ENCODE data around the gene TOMM40. TPM values are rescaled to one million over a fixed set of nuclear protein-coding genes. Genes with fewer than 3 reads are reported as not detected.
"Not testable (repeated sequence)": the region's sequence is repeated elsewhere in the genome, so short reads cannot be mapped to it uniquely, and the experiment has no call there.

TOMM40 gene
- total RNA-seq: 50.0 and 81.6 TPM in 2 replicates

DNA sequence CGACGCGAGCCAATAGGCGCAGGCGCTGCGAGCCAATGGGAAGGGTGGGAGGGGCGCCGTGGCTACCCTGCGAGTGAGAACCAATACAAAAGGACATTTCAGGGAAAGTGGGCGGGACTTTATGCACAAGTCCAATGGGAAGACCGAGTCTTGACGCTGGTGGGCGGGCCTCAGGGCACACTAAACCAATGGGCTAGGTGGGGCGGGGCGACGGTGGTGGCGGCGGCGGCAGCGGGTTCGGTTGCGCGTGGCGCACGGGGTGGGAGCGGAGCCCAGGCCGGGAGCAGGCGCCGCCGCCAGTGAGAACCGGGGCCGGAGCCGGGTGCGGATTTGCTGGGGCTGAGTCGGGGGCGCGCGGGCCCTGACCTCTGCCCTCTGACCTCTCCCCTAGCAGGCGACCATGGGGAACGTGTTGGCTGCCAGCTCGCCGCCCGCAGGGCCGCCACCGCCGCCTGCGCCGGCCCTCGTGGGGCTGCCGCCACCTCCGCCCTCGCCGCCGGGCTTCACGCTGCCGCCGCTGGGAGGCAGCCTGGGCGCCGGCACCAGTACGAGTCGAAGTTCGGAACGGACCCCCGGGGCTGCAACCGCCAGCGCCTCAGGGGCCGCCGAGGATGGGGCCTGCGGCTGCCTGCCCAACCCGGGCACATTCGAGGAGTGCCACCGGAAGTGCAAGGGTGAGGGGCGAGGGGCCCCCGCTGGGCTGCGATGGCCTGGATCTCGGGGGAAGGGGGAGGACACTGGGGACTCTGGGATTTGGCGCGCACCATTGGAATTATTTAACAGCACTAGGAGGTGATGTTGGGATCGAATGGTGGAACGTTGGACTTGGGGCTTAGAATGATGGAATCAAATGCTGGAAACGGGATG, at the start of gene TOMM40:
Gene TOMM40 (plus strand): TSS at position 239 of the 867 bp plus-strand sequence. CDS start 162 bp downstream, at position 401.
- peak; percentile 18 for DNase-seq

DNA sequence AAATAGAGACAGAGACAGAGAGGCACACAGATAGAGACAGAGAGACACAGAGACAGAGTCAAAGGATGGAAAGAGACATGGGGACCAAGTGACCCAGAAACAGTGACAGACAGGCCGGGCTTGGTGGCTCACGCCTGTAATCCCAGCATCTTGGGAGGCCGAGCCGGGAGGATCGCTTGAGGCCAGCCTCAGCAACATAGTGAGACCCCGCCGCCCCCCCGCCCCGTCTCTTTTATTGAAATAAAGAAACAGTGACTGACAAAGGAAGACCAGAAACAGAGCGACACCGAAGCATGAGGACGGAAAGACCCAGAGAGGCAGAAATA, 45.8 kb upstream of the TOMM40 start:
- no peak for DNase-seq

DNA sequence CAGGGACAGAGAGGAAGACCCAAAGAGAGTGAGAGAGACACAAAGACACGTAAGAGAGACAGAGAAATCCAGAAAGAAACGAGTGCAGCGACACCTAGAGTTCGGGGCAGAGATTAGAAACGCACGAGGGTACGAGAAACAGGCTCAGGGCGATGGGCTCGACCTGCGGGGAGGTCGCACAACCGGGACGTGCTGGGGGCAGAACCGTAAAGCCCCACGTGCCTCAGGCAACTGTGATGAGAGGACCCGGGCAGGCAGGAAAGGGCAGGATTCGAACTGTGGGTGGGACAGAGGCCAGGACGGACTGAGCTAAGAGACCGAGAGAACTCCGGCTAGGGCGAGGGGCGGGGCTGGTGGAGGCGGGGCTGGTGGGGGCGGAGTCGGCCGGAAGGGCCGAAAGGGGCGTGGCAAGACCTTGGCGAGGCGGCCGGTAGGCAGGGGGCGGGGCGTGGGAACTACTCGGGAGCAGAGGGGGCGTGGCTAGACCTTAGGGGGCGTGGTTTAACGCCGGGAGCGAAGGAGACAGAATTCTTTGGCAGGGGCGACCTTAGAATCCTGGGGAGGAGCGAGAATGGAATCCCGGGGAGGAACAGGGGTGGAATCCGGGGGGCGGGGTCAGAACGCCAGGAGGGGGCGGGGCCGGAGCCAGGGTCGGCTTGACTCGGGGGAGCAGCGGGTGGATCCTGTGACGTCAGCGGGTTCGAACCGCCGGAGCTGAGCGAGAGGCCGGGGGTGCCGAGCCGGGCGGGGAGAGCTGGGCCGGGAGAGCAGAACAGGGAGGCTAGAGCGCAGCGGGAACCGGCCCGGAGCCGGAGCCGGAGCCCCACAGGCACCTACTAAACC, 45.2 kb upstream of the TOMM40 start, which contains the start of gene NECTIN2:
Gene NECTIN2 (plus strand): TSS at position 686 of the 843 bp plus-strand sequence. CDS start 229 bp downstream, outside the sequence.
- DNase-seq: peak; percentile 100

DNA sequence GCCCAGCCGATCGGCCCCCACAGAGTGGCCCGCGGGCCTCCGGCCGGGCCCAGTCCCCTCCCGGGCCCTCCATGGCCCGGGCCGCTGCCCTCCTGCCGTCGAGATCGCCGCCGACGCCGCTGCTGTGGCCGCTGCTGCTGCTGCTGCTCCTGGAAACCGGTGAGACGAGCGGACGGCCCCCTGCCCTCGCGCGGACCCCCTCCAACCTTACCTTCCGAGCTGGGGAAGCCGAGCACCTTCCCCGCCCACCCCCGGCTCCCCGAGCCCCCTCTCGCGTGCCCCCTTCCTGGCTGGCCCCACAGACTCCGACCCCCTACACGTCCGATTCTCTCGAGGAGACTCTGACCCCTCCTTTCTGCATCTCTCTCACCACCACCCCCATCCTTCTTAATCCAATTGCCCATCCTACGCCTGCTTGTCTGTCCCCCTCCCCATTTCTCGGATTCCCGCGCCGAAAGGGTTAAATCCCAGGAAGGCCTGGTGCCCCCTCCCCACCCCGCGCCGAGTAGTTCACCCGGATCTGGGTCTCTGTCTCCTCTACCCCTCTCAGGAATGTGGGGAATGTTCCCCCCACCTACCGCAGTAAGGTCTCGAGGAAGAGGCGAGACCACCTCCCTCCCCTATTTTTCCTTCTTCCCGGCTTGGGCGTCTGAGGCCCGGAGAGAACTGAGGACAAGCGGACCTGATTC, 44.5 kb upstream of the TOMM40 start:
- peak; percentile 36 for DNase-seq

DNA sequence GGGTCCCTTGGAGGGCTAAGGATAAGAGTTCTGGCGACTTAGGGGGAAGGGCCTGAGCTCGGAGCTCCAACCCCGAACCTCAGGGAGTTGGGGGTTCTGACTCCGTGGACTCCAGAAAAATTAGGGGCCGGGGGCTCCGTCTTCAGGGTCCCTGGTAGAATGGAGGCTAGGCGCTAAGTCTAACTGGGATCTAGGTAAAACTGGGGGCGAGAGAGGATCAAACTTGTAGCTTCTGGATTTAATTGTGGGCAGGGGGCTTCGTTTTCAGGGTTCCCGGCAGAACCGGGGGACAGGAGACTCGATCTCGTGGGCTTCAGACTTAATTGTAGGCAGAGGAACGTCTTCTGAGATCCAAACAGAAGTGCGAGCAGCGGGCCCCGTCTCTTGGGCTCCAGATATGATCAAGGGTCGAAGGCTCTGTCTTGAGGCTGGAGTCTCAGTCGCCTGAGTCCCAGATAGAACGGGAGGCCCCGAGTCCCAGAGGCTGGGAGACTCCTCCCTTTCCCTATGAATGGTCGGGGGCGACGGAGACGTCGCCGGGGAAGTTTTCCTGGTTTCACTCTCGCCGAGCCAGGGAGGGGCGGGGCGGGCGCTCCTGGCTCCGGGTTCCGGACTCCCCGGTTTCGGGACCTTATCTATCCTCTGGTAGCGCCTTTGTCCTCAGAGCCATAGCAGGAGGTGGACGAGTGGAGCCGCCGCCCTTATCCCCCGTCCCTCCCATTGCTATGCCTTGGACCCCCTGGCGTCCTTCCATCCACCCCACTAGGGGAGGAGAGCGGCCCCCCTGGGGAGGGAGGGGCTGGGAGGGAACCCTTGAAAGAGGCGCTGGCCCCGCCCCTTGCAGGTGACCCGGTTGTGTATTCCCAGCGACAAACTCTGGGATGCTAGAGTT, 43.7 kb upstream of the TOMM40 start:
- peak; percentile 76 for DNase-seq

DNA sequence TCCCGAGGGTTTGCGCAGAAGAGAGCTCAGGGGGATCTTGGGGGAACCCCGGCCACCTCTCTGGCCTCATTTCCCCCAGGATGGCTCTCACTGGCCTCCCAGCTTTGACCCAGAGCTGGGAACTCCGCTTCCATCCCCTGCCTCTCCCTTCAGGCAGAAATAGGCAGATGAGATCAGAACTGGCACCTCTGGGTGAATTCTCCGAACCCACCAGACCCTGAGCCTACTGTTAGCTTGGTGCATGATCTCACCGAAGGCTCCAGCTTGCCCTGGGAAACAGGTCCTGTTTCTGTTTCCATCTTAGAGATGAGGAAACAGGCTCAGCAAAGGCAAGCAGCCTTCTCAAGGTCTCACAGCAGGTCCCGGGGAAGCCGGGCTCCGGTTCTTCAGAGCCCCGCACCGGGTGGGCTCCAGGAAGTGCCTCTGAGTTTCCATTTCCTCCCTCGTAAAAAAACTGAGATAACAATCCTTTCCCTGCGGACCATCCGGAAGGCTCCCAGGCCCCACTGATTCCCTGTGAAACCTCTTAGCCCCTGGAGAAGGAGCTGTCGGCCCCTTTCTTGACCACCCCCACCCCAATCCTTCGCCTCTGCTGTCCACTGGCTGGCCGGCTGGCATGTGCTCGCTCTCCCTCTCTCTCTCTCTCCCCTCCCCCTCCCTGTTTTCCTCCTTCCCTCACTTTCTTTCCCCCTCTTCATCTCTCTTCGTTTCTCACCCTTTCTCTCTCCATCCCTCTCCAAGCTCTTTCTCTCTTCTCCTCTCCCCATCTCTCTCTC, 42.8 kb upstream of the TOMM40 start:
- peak; percentile 84 for DNase-seq

DNA sequence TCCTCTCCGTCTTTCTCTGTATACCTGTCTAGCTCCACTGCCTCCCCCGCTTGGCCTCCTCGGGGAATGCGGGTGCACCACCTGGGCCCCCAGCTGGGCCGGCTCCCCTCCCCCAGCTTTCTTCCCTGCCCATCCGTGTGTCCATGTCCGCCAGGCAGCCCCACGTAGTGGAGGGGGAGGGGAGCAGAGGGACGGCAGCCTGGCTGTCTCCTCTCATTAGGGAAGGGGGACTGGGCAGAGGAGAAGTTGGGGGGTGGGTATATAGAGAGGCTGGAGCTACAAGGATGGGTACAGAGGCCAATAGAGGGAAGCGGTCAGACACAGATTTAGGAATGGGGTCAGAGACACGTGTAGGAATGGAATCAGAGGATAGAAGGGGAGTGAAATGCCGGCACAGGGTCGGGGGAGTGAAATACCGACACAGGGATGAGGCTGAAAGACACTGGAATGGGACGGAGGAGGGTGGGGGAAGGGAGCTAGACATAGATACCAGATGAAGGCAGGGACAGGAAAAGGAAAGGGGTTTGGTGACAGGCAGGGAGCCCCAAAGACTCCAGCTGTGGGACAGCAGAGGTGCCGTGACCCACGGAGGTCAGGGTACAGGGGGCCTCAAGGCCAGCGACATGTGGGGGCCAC, 42.1 kb upstream of the TOMM40 start:
- DNase-seq: peak; percentile 20

DNA sequence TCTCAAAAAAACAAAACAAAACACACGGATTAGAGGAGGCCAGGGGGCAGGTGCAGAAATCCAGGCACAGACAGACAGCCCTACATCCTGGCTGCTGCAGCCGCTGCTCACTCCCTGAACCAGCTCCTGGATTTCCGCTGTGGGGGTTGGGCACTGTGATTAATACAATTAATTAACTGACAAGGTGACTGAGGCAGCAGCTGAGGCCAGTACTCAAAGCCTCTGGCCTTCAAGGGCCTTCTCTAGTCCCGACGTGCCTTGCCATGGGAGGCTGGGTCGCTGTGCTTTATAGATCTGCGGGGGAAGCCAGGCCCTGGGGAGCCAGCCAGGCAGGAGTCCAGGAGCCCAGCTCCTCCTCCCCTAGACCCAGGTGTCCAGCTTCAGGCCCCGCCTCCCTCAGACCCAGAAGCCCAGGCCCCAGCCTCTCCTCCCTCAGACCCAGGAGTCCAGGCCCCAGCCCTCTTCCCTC, 40.4 kb upstream of the TOMM40 start:
- DNase-seq: no peak

DNA sequence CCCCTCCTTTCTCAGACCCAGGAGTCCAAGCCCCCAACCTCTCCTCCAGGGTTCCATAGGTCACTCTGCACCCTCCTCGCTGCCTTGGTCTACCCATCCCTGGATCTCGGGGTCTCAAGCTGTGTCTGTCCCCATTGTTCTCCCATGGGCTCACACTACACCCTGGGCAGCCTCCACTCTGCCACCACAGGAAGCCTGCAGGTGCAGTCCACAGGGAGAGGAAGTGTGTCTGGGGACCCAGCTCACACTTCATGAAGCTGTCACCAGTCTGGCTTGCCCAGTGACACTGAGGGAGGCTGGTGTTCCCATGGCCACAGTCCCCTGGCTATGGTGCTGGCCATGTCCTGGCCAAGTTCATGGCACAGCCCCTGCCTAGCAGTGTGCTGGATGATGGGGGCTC, 39.6 kb upstream of the TOMM40 start:
- no peak for DNase-seq

DNA sequence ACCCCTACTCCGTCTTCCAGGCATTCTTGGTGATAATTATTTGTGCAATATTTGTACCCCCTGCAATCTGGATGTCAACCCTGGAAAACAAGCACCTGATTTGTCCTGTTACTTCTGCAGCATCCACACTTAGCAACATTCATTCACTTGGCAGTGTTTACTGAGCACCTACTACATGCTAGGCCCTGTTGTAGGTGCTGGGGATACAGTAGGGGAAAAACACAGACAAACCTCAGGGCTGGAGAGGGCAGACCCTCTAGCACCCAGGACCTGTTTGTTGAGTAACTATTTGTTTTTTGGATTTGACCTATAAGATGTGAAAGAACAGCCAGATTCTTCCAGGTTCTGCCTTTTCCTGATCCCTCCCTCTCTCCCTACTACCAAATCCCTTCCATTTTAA, 35.4 kb upstream of the TOMM40 start:
- DNase-seq: no peak

DNA sequence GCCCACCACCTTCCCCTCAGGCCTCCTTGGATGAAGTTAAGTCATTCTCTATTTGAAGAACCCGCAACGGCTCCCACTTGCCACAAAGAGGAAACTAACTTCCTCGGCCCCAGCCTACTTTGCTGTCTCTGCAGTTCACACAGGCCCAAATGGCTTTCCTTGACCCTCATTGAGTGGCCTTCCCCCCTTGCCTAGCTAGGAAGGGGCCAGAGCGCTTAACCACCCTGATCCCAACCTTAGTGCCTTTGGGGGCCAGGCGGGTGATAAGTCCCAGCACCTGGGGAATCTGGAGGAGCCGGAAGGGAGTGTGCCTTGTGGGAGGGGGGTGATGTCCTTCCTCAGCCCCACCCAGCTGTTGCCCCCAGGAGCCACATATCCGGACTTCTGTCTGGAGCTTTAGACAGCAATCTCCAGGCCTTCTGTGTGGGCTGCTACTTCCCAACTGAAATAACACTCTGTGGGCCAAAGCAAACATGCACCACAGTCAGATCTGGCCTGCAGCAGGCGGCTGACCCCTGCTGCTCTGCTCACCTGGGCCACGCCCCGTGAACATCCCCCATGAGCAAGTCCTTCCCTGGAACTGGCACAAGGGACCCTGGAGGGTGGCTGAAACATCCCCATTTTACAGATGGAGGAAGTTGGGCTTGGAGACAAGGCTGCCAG, 34.5 kb upstream of the TOMM40 start:
- peak; percentile 74 for DNase-seq

DNA sequence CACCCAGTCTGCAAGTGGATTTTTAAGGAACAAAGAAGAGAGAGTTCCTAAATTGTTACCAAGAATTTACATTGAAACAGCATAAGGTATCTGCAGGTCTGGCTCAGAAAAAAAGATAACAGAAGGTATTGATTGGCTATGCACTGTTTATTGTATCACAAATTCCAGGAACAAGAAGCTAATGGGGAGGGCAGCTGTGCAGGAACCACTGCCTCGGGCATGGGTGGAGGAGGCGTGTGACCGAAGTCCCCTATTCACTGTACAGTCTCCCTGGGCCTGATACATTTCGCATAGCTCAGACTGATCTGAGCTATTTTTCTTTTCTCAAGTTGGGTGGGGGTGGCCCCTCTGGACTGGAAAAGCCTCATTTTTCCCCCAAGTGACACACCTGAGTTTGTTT, 33.2 kb upstream of the TOMM40 start:
- no peak for DNase-seq

DNA sequence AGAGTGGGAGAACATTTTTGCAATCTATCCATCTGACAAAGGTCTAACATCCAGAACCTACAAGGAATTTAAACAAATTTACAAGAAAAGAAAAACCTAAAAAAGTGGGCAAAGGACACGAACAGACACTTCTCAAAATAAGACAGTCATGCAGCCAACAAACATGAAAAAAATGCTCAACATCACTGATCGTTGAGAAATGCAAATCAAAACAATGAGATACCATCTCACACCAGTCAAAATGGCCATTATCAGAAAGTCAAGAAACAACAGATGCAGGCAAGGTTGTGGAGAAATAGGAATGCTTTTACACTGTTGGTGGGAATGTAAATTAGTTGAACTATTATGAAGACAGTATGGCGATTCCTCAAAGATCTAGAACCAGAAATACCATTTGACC, 29.5 kb upstream of the TOMM40 start:
- DNase-seq: not testable (repeated sequence)

DNA sequence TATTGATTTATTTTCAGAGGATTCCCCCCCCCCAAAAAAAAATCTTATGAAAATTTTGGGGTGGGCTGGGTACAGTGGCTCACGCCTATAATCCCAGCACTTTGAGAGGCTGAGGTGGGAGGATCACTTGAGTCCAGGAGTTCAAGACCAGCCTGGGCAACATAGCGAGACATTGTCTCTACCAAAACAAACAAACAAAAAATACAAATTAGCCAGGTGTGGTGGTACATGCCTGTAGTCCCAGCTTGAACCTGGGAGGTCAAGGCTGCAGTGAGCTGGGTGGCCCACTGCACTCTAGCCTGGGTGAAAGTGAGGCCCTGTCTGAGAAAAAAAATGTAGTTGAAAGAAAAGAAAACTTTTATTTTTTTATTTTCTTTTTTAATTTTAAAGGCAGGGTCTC, 27.1 kb upstream of the TOMM40 start:
- DNase-seq: no peak

DNA sequence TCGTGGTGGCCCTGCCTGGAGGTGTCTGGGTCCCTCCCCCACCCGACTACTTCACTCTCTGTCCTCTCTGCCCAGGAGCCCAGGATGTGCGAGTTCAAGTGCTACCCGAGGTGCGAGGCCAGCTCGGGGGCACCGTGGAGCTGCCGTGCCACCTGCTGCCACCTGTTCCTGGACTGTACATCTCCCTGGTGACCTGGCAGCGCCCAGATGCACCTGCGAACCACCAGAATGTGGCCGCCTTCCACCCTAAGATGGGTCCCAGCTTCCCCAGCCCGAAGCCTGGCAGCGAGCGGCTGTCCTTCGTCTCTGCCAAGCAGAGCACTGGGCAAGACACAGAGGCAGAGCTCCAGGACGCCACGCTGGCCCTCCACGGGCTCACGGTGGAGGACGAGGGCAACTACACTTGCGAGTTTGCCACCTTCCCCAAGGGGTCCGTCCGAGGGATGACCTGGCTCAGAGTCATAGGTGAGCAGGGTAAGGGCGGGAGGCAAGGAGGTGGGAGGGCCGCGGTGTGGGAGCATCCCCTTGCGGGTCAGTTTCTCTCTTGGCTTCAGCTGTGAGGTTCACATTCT, 25.8 kb upstream of the TOMM40 start:
- no peak for DNase-seq

DNA sequence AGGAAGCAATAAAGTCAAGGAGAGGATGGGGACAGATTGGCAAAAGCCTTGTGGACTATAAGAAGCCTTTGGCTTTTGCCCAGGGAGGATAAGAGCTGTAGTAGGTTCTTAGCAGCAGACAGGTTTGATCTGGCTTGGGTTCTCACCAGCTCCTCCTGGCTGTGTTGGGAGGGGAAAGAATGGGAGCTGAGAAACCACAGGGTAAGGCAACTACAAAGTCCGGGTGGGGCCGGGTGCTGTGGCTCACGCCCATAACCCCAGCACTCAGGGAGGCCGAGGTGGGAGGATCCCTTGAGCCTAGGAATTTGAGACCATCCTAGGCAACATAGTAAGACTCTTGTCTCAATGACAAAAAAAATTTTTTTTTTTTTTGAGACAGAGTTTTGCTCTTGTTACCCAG, 24.4 kb upstream of the TOMM40 start:
- DNase-seq: no peak

DNA sequence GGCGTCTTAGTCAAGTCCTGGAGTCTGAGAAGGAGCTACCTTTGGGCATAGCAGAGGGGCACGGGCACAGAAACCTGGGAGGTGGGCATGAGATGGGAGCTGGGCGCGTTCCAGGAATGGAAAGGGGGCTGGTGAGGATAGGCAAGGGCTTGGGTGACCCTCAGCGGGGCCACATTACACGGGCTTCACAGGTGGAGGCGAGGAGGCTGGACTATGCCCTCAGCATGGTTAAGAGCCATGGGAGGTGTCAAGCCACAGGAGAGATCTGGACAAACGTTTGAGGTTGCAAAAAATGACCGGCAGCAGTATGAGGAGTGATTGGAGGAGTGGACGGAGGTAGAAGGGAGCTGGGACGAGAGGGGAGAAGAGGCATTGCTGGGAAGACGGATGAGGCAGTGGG, 23.5 kb upstream of the TOMM40 start:
- DNase-seq: no peak

DNA sequence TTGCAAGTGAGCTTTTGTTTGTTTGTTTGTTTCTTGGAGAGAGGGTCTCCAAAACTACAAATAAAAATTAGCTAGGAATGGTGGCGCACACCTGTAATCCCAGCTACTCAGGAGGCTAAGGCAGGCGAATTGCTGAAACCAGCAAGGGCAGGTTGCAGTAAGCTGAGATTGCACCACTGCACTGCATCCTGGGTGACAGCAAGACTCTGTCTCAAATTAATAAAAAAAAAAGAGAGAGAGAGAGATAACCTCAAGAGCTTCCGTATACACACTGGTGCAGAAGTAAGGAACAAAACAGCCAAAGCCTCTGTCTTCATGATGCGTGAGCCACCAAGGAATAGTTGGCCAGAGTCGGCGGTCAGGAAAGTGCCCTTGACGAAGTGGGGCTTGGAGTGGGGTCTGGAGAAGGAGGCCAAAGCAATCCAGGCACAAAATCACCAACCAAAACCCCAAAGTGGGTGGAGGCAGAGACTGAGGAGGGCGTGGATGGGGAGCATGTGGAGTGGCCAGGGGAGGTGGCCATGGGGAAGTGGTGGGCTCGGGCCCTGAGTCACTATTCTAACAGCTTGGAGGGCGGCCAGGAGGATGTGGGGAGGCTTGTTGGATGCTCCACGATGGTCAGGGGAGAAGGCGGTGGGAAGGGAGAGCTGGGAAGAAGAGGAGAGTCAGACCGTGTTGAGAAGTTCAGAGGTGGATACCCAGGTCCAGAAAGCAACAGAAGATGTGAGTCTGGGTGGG, 21.2 kb upstream of the TOMM40 start:
- DNase-seq: peak; percentile 79

DNA sequence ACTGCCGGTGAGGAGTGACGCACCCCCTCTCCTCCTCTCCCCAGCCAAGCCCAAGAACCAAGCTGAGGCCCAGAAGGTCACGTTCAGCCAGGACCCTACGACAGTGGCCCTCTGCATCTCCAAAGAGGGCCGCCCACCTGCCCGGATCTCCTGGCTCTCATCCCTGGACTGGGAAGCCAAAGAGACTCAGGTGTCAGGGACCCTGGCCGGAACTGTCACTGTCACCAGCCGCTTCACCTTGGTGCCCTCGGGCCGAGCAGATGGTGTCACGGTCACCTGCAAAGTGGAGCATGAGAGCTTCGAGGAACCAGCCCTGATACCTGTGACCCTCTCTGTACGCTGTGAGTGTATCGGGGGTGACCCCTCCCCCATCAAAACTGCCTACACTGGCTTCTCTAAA, 19.2 kb upstream of the TOMM40 start:
- DNase-seq: no peak

Data from dermis blood vessel endothelial cell (primary cell).